Activated CD4-positive, alpha-beta T cell treated with anti-CD3 and anti-CD28 coated beads for 24 hours (primary cell): Measurements from ENCODE around the gene ZNF730.
"Not testable (repeated sequence)": the region's sequence is repeated elsewhere in the genome, so short reads cannot be mapped to it uniquely, and the experiment has no call there.

Experiments
- DNase-seq, 2 donors: peaks; one replicate each; pipeline ENCODE4 v3.0.0-alpha.2; 2020; ENCODE audit warnings: low read depth in 2 of 2

The ZNF730 gene

DNA sequence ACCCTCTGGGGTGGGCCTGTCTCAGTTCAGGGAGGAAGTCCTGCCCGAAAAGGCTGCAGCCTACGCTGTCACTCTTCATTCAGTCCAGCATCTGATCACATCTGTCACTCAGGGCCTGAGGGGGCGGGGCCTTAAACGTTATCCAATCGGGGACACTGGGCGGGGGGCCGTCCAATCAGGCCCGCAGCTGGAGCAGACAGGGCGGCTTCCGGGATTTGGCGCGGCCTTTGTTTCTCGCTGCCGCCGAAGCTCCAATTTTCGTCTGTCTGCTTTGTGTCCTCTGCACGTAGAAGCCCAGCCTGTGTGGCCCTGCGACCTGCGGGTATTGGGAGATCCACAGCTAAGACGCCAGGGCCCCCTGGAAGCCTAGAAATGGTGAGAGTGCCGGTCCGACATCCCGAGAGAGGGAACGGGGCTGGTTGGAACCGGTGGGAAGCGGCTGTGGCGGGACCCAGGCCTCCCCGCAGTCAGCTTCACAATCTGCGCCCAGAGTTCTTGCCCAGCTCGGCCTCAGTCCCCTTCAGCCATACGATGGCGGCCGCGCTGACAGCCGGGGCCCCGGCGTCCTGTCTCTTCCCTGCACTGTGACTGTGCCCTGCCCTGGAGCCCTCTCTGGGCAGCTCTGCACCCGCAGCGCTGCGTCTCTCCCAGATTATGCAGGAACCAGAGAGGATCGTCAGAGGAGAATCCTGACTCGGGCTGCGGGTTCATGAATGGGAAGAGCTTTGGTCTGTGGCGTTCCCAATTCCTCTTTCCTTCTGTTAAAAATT is at the start of gene ZNF730:
Gene ZNF730, plus strand, starts transcription at position 224 of the 770 bp plus-strand sequence. Its CDS starts 149 bp downstream, at position 373.
- DNase-seq: peak; percentile 33 to 38

DNA sequence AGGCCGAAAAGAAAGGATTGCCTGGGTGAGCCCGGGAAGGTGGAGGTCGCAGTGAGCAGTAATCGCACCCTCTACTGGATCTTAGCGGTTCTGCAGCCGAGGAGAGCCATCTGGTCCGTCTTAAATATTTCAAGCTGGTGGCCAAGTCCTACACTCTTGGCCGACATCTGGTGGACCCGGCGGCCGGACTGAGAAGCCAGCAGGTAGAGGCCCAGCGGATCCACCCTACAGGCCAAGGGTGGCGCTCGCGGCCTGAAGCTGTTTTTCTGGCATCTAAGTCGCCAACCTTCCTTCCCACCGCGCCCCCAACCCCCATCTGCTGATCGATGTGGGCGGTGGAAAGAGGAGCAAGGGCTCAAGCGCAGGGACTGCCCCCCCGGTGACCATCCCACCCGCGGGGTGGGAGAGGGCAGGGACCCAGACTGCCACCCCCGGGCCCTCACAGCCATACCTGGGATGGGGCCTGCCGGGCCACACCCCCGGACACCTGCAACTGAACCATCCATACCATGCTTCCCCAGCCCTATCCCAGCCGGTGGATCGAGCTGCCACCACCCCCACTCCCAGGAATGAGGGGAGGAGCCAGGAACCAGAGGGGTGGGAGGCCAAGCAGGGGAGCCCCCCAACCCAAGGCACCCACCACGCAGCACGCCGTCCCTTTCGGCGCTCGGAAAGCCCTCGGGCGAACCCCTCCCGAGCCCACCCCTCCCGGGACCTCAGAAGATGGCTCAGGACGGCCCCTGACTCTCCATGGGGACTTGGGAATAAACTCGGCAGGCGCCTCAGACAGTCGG is 46.3 kb upstream of the ZNF730 start:
- no peak for DNase-seq

DNA sequence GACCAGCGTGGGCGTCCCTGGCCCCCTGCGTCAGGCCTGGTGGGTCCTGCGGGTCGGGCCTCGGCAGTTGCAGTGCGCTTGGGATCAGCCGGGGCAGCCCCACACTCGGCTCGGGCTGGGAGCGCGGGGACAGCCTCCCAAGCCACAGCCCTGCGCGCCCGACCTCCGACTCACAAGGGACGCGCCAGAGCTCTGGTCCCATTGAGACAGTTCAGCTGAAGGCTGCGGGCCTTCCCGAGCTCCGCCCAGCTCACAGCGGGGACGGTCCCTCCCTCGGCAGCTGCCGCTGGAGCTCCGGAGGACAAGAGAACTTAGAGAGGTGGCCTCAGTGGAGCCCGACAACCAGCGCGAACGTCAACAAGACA is 45.7 kb upstream of the ZNF730 start:
- no peak for DNase-seq

DNA sequence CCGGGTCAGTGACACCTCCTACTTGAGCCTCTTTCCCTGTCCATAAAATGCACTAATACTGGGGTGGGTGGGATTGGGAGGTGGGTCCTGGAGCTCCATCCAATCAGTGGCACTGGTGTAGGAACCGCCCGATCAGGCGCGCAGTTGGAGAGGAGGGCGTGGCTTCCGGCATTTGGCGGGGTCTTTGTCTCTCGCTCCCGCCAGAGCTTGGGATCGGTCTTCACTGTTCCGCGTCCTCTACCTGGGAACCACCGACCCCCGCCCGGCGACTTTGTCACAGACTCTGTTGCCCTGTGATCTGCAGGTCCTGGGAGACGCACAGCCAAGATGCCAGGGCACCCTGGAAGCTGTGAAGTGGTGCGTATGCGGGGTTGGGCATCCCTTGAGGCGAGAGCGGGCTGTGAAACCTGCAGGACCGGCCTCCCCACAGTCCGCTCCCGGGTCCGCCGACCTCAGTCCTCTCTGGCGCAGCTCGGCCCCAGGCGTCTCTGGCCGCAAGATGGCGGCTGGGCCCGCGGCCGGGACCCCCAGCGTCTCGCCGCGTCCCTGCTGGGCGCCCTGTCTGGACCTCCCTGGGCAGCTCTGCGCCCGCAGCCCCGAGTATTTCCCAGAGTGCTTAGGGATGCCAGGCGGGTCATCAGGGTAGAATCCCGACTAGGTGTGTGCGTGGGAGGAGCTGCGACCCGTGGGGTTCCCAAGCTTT is 41.6 kb upstream of the ZNF730 start:
- no peak for DNase-seq

DNA sequence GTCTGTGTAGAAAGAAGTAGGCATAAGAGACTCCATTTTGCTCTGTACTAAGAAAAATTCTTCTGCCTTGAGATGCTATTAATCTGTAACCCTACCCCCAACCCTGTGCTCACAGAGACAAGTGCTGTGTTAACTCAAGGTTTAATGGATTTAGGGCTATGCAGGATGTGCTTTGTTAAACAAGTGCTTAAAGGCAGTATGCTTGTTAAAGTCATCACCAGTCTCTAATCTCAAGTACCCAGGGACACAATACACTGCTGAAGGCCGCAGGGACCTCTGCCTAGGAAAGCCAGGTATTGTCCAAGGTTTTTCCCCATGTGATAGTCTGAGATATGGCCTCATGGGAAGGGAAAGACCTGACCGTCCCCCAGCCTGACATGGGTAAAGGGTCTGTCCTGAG is 39.0 kb upstream of the ZNF730 start:
- DNase-seq: not testable (repeated sequence)

DNA sequence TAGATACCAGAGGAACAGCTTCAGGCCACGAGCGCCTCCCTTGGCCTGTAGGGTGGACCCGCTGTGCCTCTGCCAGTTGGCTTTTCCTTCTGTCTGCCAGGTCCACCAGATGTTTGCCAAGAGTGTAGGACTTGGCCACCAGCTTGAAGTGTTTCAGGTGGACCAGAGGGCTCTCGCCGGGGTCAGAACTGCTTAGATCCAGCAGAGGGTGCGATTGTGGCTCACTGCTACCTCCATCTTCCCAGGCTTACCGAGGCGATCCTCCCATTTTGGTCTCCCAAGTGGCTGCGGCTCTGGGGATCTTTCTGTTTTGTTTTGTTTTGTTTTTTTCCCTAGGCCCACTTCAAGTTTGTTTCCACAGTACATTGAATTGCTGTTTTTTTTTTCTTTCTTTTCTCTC is 23.0 kb upstream of the ZNF730 start:
- DNase-seq: no peak

DNA sequence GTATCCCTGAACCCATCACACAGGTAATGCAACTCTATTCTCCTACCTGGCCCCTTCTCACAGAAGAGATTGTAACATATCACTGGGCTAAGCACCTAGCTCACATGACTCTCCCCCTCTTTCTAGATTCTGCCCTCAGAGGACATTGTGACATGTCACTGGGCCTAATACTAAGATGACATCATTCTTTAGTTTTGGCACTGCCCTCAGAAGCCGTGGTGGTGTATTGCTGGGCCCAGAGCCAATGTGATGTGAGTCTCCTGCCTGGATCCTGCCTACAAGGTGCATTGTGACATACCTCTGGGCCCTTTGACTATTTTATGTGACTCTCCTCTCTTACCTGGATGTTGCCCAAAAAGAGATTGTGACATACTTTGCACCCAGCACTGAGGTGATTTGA is 21.4 kb upstream of the ZNF730 start:
- DNase-seq: no peak

DNA sequence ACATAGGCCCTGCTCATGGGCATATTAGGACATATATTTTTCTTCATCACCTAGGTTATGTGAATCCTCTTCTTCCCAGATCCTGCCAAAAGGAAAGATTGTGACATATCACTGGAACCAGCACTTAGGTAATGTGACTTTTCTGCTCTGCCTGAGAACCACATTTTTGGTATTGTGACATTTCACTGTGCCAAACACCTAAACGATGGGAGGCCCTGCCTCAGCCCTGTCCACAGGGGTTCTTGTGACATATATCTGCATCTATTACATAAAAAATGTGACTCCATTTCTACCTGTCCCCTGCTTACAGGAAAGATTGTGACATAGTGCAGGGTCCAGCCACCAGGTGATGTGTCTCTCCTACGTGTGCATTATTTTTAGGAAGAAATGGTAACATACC is 18.5 kb upstream of the ZNF730 start:
- DNase-seq: no peak

DNA sequence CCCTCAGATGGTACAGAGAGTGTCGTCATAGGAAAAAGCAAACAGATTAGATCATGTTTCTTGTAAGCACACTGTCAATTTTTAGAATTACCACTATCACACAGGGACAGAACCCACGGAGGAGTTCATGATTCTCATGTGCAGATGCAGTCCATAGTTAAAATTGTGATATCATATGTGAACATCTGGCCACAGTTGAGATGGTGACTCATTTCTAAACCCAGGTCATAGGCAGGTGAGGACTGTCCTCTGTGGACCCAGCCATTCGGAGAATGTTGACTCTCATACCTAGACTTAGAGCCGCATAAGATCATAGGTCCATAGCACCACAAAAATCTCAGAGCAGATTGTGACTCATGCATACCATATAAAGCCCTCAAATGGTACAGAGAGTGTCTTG is 17.8 kb upstream of the ZNF730 start:
- no peak for DNase-seq

DNA sequence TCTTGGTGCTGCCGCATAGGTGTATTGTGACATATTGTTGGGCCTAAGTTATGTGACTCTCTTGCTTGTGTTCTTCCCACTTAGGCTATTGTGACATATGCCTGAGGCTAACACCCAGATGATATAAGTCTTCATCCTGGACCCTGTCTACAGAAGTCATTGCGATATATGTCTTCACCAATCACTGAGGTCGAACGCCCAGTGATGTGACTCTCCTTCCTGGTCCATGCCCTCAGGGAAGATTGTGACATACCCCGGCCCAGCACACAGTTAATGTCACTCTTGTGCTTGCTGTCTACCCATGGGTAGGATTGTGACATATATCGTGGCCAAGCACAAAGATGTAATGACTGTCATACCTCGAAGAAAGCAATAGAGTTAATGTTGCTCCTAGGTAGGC is 16.9 kb upstream of the ZNF730 start:
- no peak for DNase-seq

DNA sequence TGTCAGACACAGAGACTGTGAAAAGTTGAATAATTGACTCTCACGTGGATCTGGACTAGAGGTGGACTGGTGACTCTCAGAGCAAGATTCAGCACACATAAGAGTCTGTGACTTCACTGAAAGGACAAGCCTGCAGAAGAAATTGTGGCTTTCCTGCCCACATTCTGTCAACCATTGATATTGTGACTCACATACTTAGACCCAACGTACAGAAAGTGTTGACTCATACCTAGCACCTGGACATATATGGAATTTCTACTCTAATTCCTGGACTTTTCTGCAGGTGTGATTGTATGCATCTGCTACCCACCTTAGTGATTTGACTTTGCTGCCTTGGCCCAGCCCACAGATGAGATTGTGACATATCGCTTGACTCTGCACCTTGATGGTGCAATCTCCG is 15.6 kb upstream of the ZNF730 start:
- no peak for DNase-seq

DNA sequence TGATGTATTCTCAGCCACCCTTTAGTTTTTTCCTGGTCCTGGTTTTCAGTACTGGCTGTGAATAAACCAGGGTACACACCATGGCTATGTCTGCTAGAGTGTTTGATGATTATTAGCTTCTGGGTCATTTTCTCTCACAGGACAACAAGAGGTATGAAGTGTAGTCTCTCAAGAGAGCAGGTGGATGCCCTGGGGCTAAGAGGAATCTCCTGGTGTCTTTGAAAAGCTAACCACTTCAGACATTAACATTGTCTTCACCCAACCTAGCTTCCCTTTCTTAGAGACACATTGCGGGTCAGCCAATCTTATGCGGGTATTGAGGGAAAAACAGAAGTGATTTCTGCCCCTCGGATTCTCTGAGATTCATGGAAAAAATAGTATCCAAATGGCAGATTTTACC is 1.6 kb downstream of the ZNF730 start:
- no peak for DNase-seq

DNA sequence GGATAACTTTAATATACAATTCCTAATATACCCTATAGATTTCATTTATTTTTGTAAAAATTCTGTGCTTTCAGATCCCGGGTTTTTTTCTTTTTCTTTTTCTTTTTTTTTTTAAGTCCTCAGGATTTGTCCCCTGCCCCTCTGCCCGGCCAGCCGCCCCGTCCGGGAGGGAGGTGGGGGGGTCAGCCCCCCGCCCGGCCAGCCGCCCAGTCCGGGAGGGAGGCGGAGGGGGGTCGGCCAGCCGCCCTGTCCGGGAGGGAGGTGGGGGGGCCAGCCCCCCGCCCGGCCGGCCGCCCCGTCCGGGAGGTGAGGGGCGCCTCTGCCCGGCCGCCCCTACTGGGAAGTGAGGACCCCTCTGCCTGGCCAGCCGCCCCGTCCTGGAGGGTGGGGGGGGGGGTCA is 17.4 kb downstream of the ZNF730 start:
- DNase-seq: not testable (repeated sequence)

DNA sequence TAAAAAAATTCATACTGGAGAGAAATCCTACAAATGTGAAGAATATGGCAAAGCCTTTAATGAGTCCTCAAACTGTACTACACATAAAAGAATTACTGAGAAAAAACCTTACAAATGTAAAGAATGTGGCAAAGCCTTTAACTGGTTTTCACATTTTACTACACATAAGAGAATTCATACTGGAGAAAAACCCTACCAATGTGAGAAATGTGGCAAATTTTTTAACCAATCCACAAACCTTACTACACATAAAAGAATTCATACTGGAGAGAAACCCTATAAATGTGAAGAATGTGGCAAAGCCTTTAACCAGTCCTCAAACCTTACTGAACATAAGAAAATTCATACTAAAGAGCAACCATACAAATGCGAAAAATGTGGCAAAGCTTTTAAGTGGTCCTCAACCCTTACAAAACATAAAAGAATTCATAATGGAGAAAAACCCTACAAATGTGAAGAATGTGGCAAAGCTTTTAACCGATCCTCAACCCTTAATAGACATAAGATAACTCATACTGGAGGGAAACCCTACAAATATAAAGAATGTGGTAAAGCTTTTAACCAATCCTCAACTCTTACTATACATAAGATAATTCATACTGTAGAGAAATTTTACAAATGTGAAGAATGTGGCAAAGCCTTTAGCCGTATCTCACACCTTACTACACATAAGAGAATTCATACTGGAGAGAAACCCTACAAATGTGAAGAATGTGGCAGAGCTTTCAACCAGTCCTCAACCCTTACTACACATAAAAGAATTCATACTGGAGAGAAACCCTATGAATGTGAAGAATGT is 29.0 kb downstream of the ZNF730 start:
- DNase-seq: no peak

DNA sequence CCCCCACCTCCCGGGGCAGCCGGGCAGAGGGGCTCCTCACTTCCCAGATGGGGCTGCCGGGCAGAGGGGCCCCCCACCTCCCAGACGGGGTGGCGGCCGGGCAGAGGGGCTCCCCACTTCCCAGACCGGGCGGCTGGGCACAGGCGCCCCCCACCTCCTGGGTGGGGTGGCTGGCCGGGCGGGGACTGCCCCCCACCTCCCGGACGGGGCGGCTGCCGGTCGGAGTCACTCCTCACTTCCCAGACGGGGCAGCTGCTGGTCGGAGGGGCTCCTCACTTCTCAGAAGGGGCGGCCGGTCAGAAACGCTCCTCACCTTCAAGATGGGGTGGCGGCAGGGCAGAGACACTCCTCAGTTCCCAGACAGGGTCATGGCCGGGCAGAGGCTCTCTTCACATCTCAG is 43.9 kb downstream of the ZNF730 start:
- DNase-seq: no peak

DNA sequence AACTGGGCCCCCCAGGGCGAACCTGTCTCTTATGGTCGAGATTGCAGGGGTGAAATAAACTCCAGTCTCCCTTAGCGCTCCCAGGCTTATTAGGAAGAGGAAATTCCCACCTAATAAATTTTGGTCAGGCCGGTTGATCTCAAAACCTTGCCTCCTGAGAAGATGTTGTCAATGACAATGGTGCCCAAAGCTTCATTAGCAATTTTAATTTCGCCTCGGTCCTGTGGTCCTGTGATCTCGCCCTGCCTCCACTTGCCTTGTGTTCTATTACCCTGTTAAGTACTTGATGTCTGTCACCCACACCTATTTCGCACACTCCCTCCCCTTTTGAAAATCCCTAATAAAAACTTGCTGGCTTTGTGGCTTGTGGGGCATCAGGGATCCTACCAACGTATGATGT is 51.5 kb downstream of the ZNF730 start:
- not testable (repeated sequence) for DNase-seq

DNA sequence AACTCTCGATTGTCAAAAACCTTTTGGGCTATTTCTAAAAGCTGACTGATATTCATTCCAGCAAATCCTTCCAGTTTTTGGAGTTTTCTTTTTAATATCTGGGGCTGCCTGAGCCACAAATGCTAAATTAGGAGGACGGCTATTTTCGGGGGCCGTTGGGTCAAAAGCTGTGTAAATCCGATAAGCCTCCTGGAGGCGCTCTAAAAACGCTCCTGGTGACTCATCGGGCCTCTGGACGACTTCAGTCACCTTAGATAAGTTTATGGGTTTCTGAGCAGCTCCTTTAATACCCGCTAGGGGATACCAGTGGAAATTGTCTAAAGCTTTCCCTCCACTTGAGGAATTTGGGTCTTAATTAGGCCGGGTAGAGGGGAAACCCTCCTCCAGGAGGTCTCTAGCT is 66.4 kb downstream of the ZNF730 start:
- no peak for DNase-seq

DNA sequence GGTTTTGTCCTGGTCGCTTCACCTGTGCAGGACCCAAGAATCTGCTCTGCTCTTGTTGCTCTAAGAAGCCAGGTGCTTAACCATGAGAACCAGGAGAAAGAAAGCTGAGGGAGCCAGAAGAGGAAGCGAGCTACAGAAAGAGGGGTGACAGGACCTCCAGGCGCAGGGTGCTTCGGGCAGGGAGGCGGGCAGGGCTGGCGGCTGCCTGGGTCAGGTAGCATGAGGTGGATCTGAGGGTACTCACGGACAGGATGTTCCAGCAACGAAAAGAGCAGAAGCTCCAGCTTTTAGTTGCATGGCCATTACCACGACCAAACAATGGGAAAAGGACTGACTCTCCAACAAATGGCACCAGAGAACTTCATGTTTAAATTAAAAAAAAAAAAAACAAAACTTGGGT is 73.5 kb downstream of the ZNF730 start:
- DNase-seq: no peak
